HG03039 (cell line): ENCODE data around the gene SEC22C.

Experiments
- ATAC-seq: cut with Tn5 transposase; IDR thresholded peaks from one replicate; pipeline ENCODE4 v1.9.1; 2021; ENCODE audit warnings: mild to moderate bottlenecking, moderate library complexity; ENCODE audit not compliant: unreplicated experiment

SEC22C gene

GRCh38 chr3:42539871-42540714, 41.7 kb downstream of the SEC22C start:
- ATAC-seq, result no peak

GRCh38 chr3:42537350-42537749, 44.4 kb downstream of the SEC22C start:
- no peak for ATAC-seq

DNA sequence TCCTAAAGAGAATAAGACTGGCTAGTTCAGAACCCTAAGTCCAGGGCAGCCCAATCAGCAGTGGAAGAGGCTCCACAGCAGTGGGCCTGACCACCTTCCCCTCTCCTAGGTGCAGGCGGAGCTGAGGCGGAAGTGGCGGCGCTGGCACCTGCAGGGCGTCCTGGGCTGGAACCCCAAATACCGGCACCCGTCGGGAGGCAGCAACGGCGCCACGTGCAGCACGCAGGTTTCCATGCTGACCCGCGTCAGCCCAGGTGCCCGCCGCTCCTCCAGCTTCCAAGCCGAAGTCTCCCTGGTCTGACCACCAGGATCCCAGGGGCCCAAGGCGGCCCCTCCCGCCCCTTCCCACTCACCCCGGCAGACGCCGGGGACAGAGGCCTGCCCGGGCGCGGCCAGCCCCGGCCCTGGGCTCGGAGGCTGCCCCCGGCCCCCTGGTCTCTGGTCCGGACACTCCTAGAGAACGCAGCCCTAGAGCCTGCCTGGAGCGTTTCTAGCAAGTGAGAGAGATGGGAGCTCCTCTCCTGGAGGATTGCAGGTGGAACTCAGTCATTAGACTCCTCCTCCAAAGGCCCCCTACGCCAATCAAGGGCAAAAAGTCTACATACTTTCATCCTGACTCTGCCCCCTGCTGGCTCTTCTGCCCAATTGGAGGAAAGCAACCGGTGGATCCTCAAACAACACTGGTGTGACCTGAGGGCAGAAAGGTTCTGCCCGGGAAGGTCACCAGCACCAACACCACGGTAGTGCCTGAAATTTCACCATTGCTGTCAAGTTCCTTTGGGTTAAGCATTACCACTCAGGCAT, 45.6 kb downstream of the SEC22C start:
- ATAC-seq, result no peak

- no peak for ATAC-seq
Observed at GRCh38 chr3:42533161-42533897, 48.4 kb downstream of the SEC22C start.

DNA sequence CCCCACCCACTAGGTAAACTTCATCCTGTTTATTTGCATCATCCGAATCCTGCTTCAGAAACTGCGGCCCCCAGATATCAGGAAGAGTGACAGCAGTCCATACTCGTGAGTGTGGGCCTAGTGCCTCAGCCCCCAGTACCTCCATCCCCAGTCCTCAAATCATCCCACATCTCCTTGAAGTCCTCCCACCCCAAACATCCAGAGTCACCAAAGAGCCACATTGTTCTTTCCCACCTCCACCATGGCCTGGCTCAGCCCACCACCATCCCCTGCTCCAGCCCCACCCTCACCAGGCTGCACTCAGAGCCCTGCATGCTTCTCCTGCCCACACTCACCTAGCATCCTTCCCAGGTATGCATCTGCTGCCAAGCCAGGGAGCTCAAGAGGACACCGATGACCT, 49.5 kb downstream of the SEC22C start:
- ATAC-seq, result no peak

DNA sequence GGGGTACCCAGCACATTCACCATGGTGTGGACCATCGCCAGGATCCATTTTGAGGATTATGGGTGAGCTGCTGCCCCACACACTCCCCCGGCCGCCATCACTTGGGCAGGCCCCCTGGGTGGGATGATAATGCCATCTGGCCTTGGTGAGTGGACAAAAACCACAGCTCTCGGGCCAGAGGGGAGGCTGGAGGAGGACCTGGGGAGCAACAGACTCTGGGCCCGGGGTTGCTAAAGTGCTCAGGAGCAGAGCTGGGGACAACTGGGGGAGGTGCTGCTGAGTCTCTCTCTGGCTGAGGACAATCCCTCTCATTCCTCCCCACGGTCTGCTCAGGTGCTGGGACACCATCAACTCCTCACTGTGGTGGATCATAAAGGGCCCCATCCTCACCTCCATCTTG, 50.3 kb downstream of the SEC22C start:
- ATAC-seq, result no peak

DNA sequence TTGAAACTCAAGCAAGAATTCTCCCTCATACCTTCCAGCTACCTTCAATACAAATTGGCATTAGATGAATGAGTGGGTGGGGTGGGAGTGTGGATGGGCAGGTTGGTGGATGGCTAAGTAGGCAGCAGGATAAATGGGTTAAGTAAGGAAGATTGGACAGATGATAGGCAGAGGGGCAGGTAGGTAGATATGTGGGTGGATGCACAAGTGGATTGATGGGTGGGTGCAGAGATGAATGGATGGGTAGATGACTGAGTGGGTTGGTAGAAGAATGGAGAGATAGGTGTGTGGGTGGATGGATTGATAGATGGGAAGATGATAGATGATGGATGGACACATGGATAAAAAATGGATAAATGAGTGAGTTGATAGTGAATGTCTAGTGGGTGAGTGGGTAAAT, 51.7 kb downstream of the SEC22C start:
- ATAC-seq, result no peak

DNA sequence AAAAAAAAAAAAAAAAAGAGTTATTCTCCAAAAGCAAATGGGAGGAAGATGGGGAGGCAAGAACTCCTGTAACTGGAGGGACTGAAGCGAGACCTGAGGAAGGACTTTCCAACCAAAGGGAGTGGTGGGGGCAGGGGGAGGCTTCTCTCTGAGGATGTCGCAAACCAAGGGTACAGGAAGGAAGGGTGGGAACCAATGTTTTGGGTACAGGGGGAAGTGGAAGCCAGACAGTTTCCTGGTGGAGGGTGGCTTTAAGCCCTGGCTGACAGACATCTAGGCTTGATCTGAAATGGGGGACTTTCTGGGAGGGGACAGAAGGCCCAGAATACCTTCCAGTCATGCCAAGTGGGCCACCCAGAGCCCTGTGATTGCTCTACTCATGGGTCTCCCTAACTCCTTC, 52.3 kb downstream of the SEC22C start:
- ATAC-seq, result no peak

- ATAC-seq, result no peak
Observed at GRCh38 chr3:42527368-42527917, 54.3 kb downstream of the SEC22C start.

DNA sequence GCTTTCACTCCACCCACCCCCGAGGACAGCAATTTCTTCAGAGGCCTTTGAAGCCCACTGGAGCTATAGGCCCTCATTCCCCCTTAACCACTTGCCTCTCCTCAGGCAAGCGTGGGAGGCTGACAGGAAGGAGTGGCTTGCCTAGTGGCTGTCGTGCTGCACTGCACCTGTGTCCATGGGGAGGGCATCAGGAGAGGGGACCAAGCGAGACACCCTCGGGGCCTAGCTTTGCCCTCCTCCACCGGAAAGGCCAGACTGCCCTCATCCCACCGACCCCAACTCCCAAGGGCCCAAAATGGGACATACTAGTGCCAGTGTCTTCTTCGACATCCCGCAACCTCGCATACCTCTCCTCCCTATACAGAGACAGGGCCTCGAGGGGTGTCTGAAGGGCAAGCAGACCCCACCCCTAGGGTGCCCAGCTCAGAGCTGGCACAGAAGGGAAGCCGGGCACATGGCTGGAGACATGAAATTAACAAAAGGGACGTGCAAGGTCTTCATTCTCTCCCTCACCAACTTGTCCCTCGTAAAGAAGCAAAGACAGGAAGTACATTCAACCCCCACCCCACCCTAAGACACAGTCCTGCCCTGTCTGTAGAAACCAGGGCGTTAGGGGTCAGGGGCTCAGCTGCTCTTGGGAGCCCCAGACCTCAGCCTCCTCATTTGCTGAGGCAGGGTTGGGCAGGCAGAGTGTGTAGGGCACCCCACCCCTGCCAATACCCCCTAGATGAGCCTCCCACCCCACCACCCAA, 55.0 kb downstream of the SEC22C start:
- ATAC-seq, result no peak

- no peak for ATAC-seq
Observed at GRCh38 chr3:42525736-42526345, 55.9 kb downstream of the SEC22C start.

DNA sequence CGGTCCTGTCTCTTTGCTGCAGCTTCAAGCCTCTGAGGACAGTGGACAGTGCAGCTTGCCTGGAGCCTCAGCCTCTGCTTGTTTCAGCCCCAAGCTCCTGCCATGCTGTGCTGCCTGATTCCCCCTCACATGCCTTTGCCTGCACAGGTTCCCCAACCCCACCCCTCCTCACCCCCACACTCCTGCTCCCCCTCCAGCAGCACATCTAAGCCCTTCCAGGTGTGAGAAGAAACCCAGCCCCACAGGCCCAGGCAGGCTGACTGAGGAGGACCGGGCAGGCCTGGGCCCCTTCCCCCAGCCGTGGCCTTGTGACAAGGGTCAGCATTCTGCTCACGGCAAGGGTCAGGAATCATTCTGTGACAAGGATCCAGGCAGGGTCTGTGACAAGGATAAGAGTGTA, 56.6 kb downstream of the SEC22C start:
- ATAC-seq, result no peak

DNA sequence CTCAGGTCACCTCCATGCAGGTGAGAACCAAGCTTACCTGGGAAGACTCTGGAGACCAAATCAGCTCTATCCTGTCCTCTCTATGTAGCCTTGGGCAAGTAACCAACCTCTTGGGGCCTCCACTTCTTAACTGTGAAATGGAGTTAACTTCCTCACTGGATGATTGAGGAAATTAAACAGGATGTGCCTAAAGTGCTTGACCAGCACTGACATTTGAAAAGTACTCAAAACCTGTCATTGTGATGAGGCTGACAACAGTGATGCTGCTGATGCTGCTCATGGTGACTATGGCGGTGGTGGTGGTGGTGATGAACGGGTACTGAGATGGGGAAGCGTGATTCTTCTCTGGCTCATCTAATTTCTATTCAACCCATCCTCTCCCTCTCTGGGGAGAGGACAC, 57.0 kb downstream of the SEC22C start:
- no peak for ATAC-seq

GRCh38 chr3:42520906-42521305, 60.9 kb downstream of the SEC22C start:
- no peak for ATAC-seq

DNA sequence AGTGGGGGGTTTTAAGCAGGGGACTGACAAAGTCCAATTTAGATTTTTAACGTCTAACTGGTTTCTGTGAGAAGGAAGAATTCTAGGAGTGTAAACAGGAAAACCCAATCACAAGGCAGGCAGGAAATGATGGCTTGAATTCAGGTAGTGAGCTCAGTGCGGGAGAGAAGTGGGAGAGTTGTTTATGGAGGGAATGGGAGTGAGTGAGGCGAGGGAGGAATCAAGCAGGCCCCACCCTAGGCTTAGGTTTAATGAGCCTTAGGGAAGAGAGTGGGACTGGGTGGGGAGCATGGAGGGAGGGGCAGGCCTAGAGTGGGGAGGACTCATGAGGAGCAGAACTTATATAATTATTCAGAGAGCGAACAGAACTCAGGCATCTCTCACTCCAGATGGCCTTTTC, 61.4 kb downstream of the SEC22C start:
- no peak for ATAC-seq

DNA sequence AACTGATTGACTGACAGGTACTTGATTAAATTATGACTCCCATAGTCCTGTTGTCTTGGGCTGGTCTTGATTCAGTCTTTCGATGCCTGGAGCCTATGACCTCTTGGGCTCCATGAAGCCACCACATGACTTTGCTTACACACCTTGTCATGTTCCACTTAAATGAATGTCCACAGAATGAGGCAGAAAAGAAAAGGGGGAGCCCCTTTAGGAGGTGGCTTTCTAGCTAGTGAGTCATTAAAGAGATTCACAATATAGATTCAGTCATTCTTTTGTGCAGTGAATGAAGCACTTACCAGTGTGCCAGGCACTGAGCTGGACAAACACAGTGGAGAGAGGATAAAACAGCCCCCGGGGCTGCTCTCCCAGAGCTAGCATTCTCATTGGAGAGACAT, 62.2 kb downstream of the SEC22C start:
- no peak for ATAC-seq

GRCh38 chr3:42518800-42519567, 62.8 kb downstream of the SEC22C start:
- no peak for ATAC-seq

DNA sequence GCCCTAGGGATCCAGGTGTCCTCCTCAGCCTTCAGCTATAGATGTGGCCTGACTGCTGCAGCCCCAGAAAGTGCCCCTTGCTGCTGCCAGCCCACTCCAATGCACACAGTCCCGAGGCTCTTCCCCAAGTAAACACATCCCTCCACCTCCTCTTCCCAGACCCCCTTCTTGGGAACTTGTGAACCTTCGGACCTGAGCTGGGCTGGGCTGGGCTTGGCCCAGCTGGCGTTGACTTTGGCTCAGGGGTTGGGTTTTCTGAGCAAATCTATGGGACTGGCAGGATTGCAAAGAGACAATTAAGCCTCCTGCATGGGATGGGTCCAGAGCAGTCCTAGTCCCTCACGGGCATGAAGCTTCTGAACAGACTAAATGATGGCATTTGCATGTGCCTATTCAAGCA, 64.7 kb downstream of the SEC22C start:
- no peak for ATAC-seq

GRCh38 chr3:42516443-42516842, 65.3 kb downstream of the SEC22C start:
- ATAC-seq, result no peak
